ENCODE results near the gene KRT33B. TPM values are rescaled to one million over a fixed set of nuclear protein-coding genes. Genes with fewer than 3 reads are reported as not detected.

Gene KRT33B
- total and polyA plus RNA-seq, 2 of the 13 experiments (the other 11 are each of a cell fraction or from before 2014, with no cell fraction given), result not detected

GRCh38 chr17:41415833-41416335, 46.3 kb upstream of the KRT33B start (continued):
- no peak for TF ChIP-seq ZNF224 (CRISPR knock-in tag; IDR thresholded peaks at IDR 0.05)
- TF ChIP-seq YY1 (IDR thresholded peaks at IDR 0.05; ENCODE audit: insufficient read depth, insufficient replicate concordance, low read depth, low read length), result no peak
- no peak for TF ChIP-seq ZNF101 (CRISPR knock-in tag; IDR thresholded peaks at IDR 0.05; ENCODE audit: borderline replicate concordance, low read depth)
- peak; percentile 50; the same call in 1 of the 2 replicates for TF ChIP-seq HOMEZ (CRISPR knock-in tag; IDR thresholded peaks at IDR 0.05; ENCODE audit: low read depth)
- no peak for TF ChIP-seq PHF20 (CRISPR knock-in tag; IDR thresholded peaks at IDR 0.05)
- no peak for TF ChIP-seq FLYWCH1 (CRISPR knock-in tag; IDR thresholded peaks at IDR 0.05)
- no peak for TF ChIP-seq MAFF (IDR thresholded peaks at IDR 0.05; ENCODE audit: low read depth, low read length)
- no peak for TF ChIP-seq AGO1 (IDR thresholded peaks at IDR 0.05; ENCODE audit: low read depth, low read length, poor library complexity, severe bottlenecking)
- peak; percentile 37; the same call in 1 of the 2 replicates for TF ChIP-seq DPF2 (CRISPR knock-in tag; IDR thresholded peaks at IDR 0.05; ENCODE audit: borderline replicate concordance, low read depth)
- no peak for TF ChIP-seq MTF2 (CRISPR knock-in tag; IDR thresholded peaks at IDR 0.05; ENCODE audit: borderline replicate concordance)
- TF ChIP-seq ZGPAT (CRISPR knock-in tag; IDR thresholded peaks at IDR 0.05), result peak; percentile 83
- TF ChIP-seq ZNF737 (CRISPR knock-in tag; IDR thresholded peaks at IDR 0.05; ENCODE audit: borderline replicate concordance), result no peak
- TF ChIP-seq TRIM24 (CRISPR knock-in tag; IDR thresholded peaks at IDR 0.05), result no peak
- TF ChIP-seq ETS1 (CRISPR knock-in tag; IDR thresholded peaks at IDR 0.05), result no peak
- peak; percentile 97 for TF ChIP-seq ARID5B (CRISPR knock-in tag; IDR thresholded peaks at IDR 0.05)
- TF ChIP-seq MYPOP (CRISPR knock-in tag; IDR thresholded peaks at IDR 0.05), result no peak
- TF ChIP-seq ZNF691 (CRISPR knock-in tag; IDR thresholded peaks at IDR 0.05; ENCODE audit: borderline replicate concordance, low read depth), result no peak; the same call in 1 of the 2 replicates
- TF ChIP-seq SAP130 (CRISPR knock-in tag; IDR thresholded peaks at IDR 0.05; ENCODE audit: low read depth), result peak; percentile 65
- TF ChIP-seq SRY (CRISPR knock-in tag; IDR thresholded peaks at IDR 0.05), result no peak
